Activated CD8-positive, alpha-beta memory T cell treated with anti-CD3 and anti-CD28 coated beads for 1 hour (primary cell): ENCODE data around the gene VLDLR.

Experiments used
- DNase-seq, 2 donors: peaks; one replicate each; pipeline ENCODE4 v3.0.0-alpha.2; 2020; ENCODE audit warnings: low read depth in 1 of 2; ENCODE audit errors: extremely low read depth in 1 of 2

The VLDLR gene

GRCh38 chr9:2620919-2621721, 467 bp upstream of the VLDLR start:
- no peak for DNase-seq

GRCh38 chr9:2622461-2623287, 1.1 kb downstream of the VLDLR start:
- DNase-seq: no peak

GRCh38 chr9:2623288-2624050, 1.9 kb downstream of the VLDLR start:
- DNase-seq: no peak

- DNase-seq: no peak
Observed at GRCh38 chr9:2624051-2624682, 2.6 kb downstream of the VLDLR start.

GRCh38 chr9:2625427-2625826, 3.8 kb downstream of the VLDLR start:
- DNase-seq: no peak

- no peak for DNase-seq
Observed at GRCh38 chr9:2628919-2629318, 7.3 kb downstream of the VLDLR start.

- no peak for DNase-seq
Observed at GRCh38 chr9:2630158-2630557, 8.6 kb downstream of the VLDLR start.

GRCh38 chr9:2631263-2631662, 9.7 kb downstream of the VLDLR start:
- no peak for DNase-seq

GRCh38 chr9:2634153-2634552, 12.6 kb downstream of the VLDLR start:
- DNase-seq: no peak

- no peak for DNase-seq
Observed at GRCh38 chr9:2634818-2635217, 13.2 kb downstream of the VLDLR start.

- DNase-seq: no peak
Observed at GRCh38 chr9:2635922-2636321, 14.3 kb downstream of the VLDLR start.

- no peak for DNase-seq
Observed at GRCh38 chr9:2637390-2637789, 15.8 kb downstream of the VLDLR start.

GRCh38 chr9:2638871-2639673, 17.5 kb downstream of the VLDLR start:
- DNase-seq: no peak

- DNase-seq: no peak
Observed at GRCh38 chr9:2639786-2640185, 18.2 kb downstream of the VLDLR start.

- no peak for DNase-seq
Observed at GRCh38 chr9:2640570-2640969, 19.0 kb downstream of the VLDLR start.

GRCh38 chr9:2641033-2641432, 19.4 kb downstream of the VLDLR start:
- no peak for DNase-seq

GRCh38 chr9:2642068-2642467, 20.5 kb downstream of the VLDLR start:
- DNase-seq: no peak

GRCh38 chr9:2645569-2645968, 24.0 kb downstream of the VLDLR start:
- DNase-seq: no peak

- no peak for DNase-seq
Observed at GRCh38 chr9:2655411-2655901, 33.9 kb downstream of the VLDLR start.

- no peak for DNase-seq
Observed at GRCh38 chr9:2657427-2657826, 35.8 kb downstream of the VLDLR start.
